HCT116 (cell line): ENCODE data around the gene UVSSA. TPM values are rescaled to one million over a fixed set of nuclear protein-coding genes. Genes with fewer than 3 reads are reported as not detected.
"Not testable (repeated sequence)": the region's sequence is repeated elsewhere in the genome, so short reads cannot be mapped to it uniquely, and the experiment has no call there.

Experiments
- ATAC-seq: fragments of 200-7000 bp; cut with Tn5 transposase; 2 replicates; pipeline ENCODE4 v1.9.1; 2020; ENCODE audit warnings: mild to moderate bottlenecking, moderate library complexity
- BruUV-seq: library from RNA; stranded (reverse); fragments of 400-500 nt; replicated peaks from 2 replicates; lab custom pipeline; 2021; lab: Mats Ljungman, UMichigan
- CTCF ChIA-PET: fragments of 300-600 bp; sonication (Branson Sonifier 250); formaldehyde crosslinking; loops from one replicate; lab custom pipeline; 2021; ENCODE audit warnings: antibody characterized with exemption; lab: Charles Lee
- POLR2A ChIA-PET: fragments of 300-600, 350-600 bp; sonication (Branson Sonifier 250); formaldehyde crosslinking; loops from one replicate; lab custom pipeline; 2021; ENCODE audit warnings: antibody characterized with exemption; lab: Charles Lee
- RAD21 ChIA-PET, 2 experiments: fragments of 300-600 bp; sonication (Branson Sonifier 250); formaldehyde crosslinking; loops; one replicate each; lab custom pipeline; 2023; ENCODE audit warnings: low total read pairs in 2 of 2; ENCODE audit not compliant: uncharacterized antibody in 2 of 2, unreplicated experiment in 2 of 2, low non-redundant PET in 1 of 2; lab: Charles Lee
- DNase-seq: peaks from one replicate; pipeline ENCODE4 v3.0.0-alpha.2; 2010; ENCODE audit warnings: low read depth, low spot score
- H2AFZ ChIP-seq: fragments of 200-600 bp; shearing (Covaris generic), sonication (generic); 2 replicates; pipeline ENCODE4 v1.6.1; 2017; ENCODE audit warnings: low read depth, mixed run types, mixed read lengths, antibody characterized with exemption, low read length; ENCODE audit not compliant: poor library complexity, severe bottlenecking
- H3K27ac ChIP-seq: 2 replicates; pipeline ENCODE4 v1.5.1; 2012; ENCODE audit warnings: low read depth, low read length
- H3K27me3 ChIP-seq: fragments of 200-600 bp; sonication (generic); 2 replicates; pipeline ENCODE4 v1.6.1; 2016; ENCODE audit warnings: mixed run types, low read length, mixed read lengths; ENCODE audit not compliant: insufficient read depth
- H3K36me3 ChIP-seq, 2 experiments: fragments of 200-500 bp in 1 of 2; fragments of 200-600 bp in 1 of 2; sonication (Bioruptor generic) in 1 of 2; sonication (generic) in 1 of 2; 2 replicates each; pipeline versions ENCODE4 v1.5.1 to v1.6.1; 2014 to 2016; ENCODE audit warnings: low read length in 2 of 2, inconsistent platforms in 1 of 2, mixed read lengths in 1 of 2, mixed run types in 1 of 2; ENCODE audit not compliant: insufficient read depth in 2 of 2, control insufficient read depth in 1 of 2
- H3K4me1 ChIP-seq, 2 experiments: fragments of 200-600 bp in 1 of 2; sonication (generic) in 1 of 2; 2 replicates each; pipeline versions ENCODE4 v1.5.1 to v1.6.1; 2012 to 2017; ENCODE audit warnings: low read length in 2 of 2, inconsistent platforms in 1 of 2, mild to moderate bottlenecking in 1 of 2, mixed read lengths in 1 of 2, mixed run types in 1 of 2, moderate library complexity in 1 of 2; ENCODE audit not compliant: insufficient read depth in 2 of 2, control insufficient read depth in 1 of 2
- H3K4me2 ChIP-seq: fragments of 200-600 bp; sonication (generic); 2 replicates; pipeline ENCODE4 v1.6.1; 2017; ENCODE audit warnings: mixed run types, low read length, mixed read lengths
- H3K4me3 ChIP-seq, 2 experiments: fragments of 200-600 bp in 1 of 2; sonication (generic) in 1 of 2; replicated peaks in 1 of 2; 2 replicates each; pipeline ENCODE4 v1.5.1; 2011 to 2016; ENCODE audit warnings: low read length in 2 of 2, control low read depth in 1 of 2, low read depth in 1 of 2, mild to moderate bottlenecking in 1 of 2, mixed read lengths in 1 of 2, mixed run types in 1 of 2
- H3K79me2 ChIP-seq: fragments of 200-600 bp; sonication (generic); 2 replicates; pipeline ENCODE4 v1.6.1; 2017; ENCODE audit warnings: mild to moderate bottlenecking, mixed run types, low read length, moderate library complexity, mixed read lengths; ENCODE audit not compliant: insufficient read depth
- H3K9ac ChIP-seq: fragments of 200-600 bp; sonication (generic); 2 replicates; pipeline ENCODE4 v1.6.1; 2016; ENCODE audit warnings: low read length, mixed read lengths
- H3K9me2 ChIP-seq: fragments of 200-600 bp; sonication (generic), shearing (Covaris generic); 2 replicates; pipeline ENCODE4 v1.6.1; 2017; ENCODE audit warnings: mixed run types, mild to moderate bottlenecking, moderate library complexity; ENCODE audit not compliant: insufficient read depth
- H3K9me3 ChIP-seq, 2 experiments: fragments of 200-500 bp in 1 of 2; fragments of 200-600 bp in 1 of 2; sonication (Bioruptor generic) in 1 of 2; sonication (generic) in 1 of 2; 2 replicates each; pipeline ENCODE4 v1.6.1; 2014 to 2017; ENCODE audit warnings: low read length in 2 of 2, mixed read lengths in 2 of 2, inconsistent platforms in 1 of 2, low read depth in 1 of 2, mild to moderate bottlenecking in 1 of 2, mixed run types in 1 of 2, moderate library complexity in 1 of 2; ENCODE audit not compliant: control insufficient read depth in 1 of 2, insufficient read depth in 1 of 2
- H4K20me1 ChIP-seq: fragments of 200-600 bp; sonication (generic), shearing (Covaris generic); 2 replicates; pipeline ENCODE4 v1.6.1; 2017; ENCODE audit warnings: mixed run types, mild to moderate bottlenecking, moderate library complexity; ENCODE audit not compliant: insufficient read depth
- CEBPB ChIP-seq: IDR thresholded peaks from 2 replicates; pipeline ENCODE4 v1.6.1; 2012; ENCODE audit warnings: low read depth
- EGR1 ChIP-seq: IDR thresholded peaks from 2 replicates; pipeline ENCODE4 v1.6.1; 2012; ENCODE audit warnings: low read depth
- ELF1 ChIP-seq: IDR thresholded peaks from 2 replicates; pipeline ENCODE4 v1.6.1; 2012; ENCODE audit warnings: low read depth, borderline replicate concordance
- RAD21 ChIP-seq: IDR thresholded peaks from 2 replicates; pipeline ENCODE4 v1.6.1; 2012; ENCODE audit warnings: low read depth, mild to moderate bottlenecking
- REST ChIP-seq: IDR thresholded peaks from 2 replicates; pipeline ENCODE4 v1.6.1; 2012; ENCODE audit warnings: low read depth
- SIN3A ChIP-seq: IDR thresholded peaks from 2 replicates; pipeline ENCODE4 v1.6.1; 2012; ENCODE audit warnings: low read depth
- SP1 ChIP-seq: IDR thresholded peaks from 2 replicates; pipeline ENCODE4 v1.6.1; 2012; ENCODE audit warnings: low read depth
- SRF ChIP-seq: IDR thresholded peaks from 2 replicates; pipeline ENCODE4 v1.6.1; 2012; ENCODE audit warnings: low read depth
- YY1 ChIP-seq: IDR thresholded peaks from 2 replicates; pipeline ENCODE4 v1.6.1; 2011; ENCODE audit warnings: low read length, low read depth, moderate library complexity, mild to moderate bottlenecking; ENCODE audit not compliant: insufficient replicate concordance; ENCODE audit errors: extremely low read depth
- ZBTB33 ChIP-seq: IDR thresholded peaks from 2 replicates; pipeline ENCODE4 v1.6.1; 2011; ENCODE audit warnings: mild to moderate bottlenecking, low read length, moderate library complexity; ENCODE audit not compliant: insufficient replicate concordance; ENCODE audit errors: extremely low read depth
- intact Hi-C: fragments of 100-400 bp; cut with micrococcal nuclease; formaldehyde crosslinking; loops from 2 replicates; pipeline ENCODE4 v1.10.0; 2022
- total RNA-seq: library from RNA; stranded (reverse); gene quantifications from one replicate; pipeline ENCODE4 v1.2.1, GENCODE V29; 2021; ENCODE audit not compliant: unreplicated experiment

The UVSSA gene
- total RNA-seq, 1 experiment from 2014 or later: 30.5 TPM

- Histone ChIP-seq H3K36me3 (peaks cover 16 to 41% of the 10 kb centered on the region in 2 experiments), H3K4me1 (peaks cover 9 to 30% of the 10 kb centered on the region in 2 experiments; a peak in 3 of 4 replicates), H3K79me2 (peaks cover 22% of the 10 kb centered on the region)
- BruUV-seq, H3K27me3 ChIP-seq, CTCF ChIA-PET, H4K20me1 ChIP-seq, H3K27ac ChIP-seq, DNase-seq, ATAC-seq, H3K9me3 ChIP-seq, H3K9ac ChIP-seq, H3K4me2 ChIP-seq, RAD21 ChIA-PET, H3K4me3 ChIP-seq, H2AFZ ChIP-seq, intact Hi-C loops, POLR2A ChIA-PET, H3K9me2 ChIP-seq: not testable (repeated sequence)
- TF ChIP-seq CEBPB: peak; percentile 39
Observed at GRCh38 chr4:1335193-1335883, 11.7 kb upstream of the UVSSA start.

- intact Hi-C loops: no loop called here
- no peak overlapping the region for H3K27ac ChIP-seq
- DNase-seq (no peak), ATAC-seq (no peak)
- ChIA-PET RAD21 (no interaction called here), POLR2A (no interaction called here), CTCF (no interaction called here)
- H3K36me3 ChIP-seq: peaks cover 16 to 45% of the 10 kb centered on the region in 2 experiments
- H3K79me2 ChIP-seq: peaks cover 14% of the 10 kb centered on the region; the same call in 1 of the 2 replicates
- H3K4me3 ChIP-seq: no peak overlapping the region
- no TSS peak for BruUV-seq
- no peak for TF ChIP-seq SP1
- no peak for TF ChIP-seq SIN3A
- TF ChIP-seq ELF1: no peak
- no peak for TF ChIP-seq EGR1
- TF ChIP-seq RAD21: no peak
- TF ChIP-seq REST: no peak
- TF ChIP-seq ZBTB33: no peak
- TF ChIP-seq YY1: no peak
- no peak for TF ChIP-seq SRF
- no peak overlapping the region for H2AFZ ChIP-seq
- no peaks in the 10 kb centered on the region for H4K20me1 ChIP-seq
- H3K4me2 ChIP-seq: no peak overlapping the region
- H3K9me3 ChIP-seq: no peaks in the 10 kb centered on the region
- no peaks in the 10 kb centered on the region for H3K9me2 ChIP-seq
- H3K9ac ChIP-seq: no peak overlapping the region; the same call in 1 of the 2 replicates
- no peaks in the 10 kb centered on the region for H3K27me3 ChIP-seq
- H3K4me1 ChIP-seq: peaks cover 9 to 30% of the 10 kb centered on the region in 2 experiments; a peak in 3 of 4 replicates
Observed at GRCh38 chr4:1336088-1336491, 10.9 kb upstream of the UVSSA start.
